GM18508 (cell line): ENCODE data around the gene ZNF516.
"Not testable (repeated sequence)": the region's sequence is repeated elsewhere in the genome, so short reads cannot be mapped to it uniquely, and the experiment has no call there.

ENCODE experiments used
- ATAC-seq: cut with Tn5 transposase; IDR thresholded peaks from one replicate; pipeline ENCODE4 v1.9.1; 2021; ENCODE audit warnings: moderate number of reproducible peaks; ENCODE audit not compliant: insufficient read depth, unreplicated experiment

ZNF516 gene, protein sequence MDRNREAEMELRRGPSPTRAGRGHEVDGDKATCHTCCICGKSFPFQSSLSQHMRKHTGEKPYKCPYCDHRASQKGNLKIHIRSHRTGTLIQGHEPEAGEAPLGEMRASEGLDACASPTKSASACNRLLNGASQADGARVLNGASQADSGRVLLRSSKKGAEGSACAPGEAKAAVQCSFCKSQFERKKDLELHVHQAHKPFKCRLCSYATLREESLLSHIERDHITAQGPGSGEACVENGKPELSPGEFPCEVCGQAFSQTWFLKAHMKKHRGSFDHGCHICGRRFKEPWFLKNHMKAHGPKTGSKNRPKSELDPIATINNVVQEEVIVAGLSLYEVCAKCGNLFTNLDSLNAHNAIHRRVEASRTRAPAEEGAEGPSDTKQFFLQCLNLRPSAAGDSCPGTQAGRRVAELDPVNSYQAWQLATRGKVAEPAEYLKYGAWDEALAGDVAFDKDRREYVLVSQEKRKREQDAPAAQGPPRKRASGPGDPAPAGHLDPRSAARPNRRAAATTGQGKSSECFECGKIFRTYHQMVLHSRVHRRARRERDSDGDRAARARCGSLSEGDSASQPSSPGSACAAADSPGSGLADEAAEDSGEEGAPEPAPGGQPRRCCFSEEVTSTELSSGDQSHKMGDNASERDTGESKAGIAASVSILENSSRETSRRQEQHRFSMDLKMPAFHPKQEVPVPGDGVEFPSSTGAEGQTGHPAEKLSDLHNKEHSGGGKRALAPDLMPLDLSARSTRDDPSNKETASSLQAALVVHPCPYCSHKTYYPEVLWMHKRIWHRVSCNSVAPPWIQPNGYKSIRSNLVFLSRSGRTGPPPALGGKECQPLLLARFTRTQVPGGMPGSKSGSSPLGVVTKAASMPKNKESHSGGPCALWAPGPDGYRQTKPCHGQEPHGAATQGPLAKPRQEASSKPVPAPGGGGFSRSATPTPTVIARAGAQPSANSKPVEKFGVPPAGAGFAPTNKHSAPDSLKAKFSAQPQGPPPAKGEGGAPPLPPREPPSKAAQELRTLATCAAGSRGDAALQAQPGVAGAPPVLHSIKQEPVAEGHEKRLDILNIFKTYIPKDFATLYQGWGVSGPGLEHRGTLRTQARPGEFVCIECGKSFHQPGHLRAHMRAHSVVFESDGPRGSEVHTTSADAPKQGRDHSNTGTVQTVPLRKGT

DNA sequence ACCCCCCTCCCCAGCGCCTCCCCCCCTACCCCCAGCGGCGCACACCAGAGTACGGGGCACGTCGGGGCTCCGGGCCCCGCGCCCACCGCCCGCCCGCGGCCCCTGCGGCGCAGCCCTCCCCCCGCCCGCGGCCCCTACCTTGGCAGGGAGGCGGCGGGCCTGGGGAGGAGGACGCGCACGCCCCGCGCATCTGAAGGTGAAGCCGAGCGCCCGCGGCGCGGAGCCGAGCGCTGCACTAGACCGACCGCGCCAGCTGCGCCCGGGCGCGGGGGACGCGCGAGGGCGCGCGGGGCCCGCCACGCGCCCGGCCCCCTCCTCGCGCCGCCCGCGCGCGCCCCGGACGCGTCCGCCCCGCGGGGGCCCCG, at the start of gene ZNF516:
TSS of gene ZNF516 (minus strand) at position 237 of the 365 bp plus-strand sequence. CDS start 52,188 bp downstream, outside the sequence.
- no peak for ATAC-seq

DNA sequence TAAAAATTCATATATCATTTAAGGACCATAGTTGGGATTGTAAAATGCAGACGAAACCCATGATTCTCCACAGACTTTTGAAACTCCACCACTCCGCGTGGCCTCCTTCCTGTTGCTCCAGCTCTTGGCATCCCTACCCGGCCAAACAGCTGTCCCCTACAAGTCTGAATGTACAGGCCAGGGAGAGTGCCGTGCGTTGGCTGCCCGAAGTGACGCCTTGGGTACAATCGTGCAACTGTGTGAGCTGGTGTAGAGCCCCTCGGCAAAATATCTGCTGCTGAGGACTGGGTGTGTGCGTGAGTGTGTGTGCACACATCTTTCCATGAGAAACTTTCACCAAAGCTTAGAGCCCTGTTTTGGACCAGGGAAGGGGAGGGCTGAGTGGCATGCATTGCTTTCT, 43.8 kb upstream of the ZNF516 start:
- no peak for ATAC-seq

DNA sequence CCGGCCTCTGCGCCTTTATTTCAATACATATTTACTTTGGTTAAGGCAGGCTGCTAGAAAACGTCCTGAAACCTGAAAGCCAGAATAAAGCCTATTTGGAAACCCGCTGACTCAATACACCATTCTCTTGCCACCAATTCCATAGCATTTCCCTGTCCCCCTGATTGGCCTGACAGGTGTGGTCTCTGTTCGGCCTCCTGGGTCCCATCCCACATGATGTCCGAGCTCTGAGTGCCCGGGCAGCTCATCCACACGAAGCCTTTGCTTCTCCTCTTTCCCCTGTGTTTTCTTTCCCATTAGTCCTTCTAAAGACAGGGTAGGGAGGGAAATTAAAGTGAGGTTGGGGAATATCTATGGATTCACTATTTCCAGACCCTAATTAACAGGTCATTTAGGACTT, 42.6 kb upstream of the ZNF516 start:
- no peak for ATAC-seq

DNA sequence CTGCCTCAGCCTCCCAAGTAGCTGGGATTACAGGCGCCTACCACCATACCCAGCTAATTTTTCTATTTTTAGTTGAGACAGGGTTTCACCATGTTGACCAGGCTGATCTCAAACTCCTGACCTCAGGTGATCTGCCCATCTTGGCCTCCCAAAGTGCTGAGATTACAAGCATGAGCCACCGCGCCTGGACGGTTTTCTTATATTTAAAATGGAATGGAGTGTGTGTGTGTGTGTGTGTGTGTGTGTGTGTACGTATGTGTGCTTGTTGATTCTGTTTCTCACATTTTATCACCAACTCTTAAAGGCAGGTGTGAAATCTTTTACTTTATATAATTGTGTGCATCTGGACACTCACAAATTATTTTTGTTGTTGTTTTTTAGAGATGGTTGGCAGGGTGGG, 41.6 kb upstream of the ZNF516 start:
- not testable (repeated sequence) for ATAC-seq

DNA sequence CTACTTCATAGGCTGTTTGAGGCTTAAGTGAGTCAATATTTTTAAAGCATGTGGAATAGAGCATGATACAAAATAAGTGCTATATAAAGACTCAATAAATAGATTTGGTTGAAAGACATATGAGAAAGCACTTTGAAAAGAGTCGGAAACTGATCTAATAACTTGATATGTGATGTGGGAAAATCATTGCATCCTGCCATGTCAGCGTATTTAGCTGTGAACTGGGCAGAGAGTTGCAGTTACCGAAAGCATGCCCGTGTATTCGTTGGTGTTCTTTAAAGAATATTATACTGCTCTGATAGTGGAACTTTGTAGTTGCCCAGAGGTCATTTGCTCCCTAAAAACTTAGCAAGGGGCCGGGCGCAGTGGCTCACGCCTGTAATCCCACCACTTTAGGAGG, 37.8 kb upstream of the ZNF516 start:
- ATAC-seq: no peak

DNA sequence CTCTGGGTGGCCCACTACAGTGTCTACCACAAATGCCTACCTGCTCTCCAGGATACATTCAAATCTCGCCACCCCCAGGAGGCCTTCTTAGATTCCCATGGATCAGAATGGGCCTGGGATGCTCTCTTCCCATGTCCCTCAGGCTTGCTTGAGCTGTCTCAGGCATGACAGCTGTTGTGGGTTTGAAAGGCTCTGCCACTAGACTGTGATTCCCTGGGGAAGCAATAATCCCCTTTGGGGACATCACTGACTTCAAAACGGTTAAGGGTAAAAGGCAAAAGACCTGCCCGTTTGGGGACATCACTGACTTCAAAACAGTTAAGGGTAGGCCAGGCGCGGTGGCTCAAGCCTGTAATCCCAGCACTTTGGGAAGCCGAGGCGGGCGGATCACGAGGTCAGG, 35.8 kb upstream of the ZNF516 start:
- no peak for ATAC-seq

DNA sequence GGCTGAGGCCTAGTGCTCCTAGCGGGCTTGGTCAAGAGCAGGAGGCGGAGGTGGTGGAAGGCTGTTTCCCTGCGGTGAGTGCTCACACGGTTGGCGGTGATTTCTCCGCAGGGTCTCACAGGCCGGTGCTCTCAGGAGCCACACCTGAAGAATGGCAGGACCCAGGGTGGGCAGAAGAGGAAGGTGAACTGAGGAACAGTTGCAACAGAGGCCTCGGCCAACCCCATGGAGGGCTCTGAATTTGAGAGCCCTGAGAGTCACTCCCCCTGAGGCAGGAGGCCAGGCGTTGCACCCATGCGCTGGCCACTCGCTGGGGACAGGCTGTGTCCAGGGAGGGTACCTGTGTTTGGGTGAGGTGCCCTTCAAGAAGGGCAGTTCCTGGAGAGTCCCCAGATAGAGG, 35.3 kb upstream of the ZNF516 start:
- ATAC-seq: no peak

DNA sequence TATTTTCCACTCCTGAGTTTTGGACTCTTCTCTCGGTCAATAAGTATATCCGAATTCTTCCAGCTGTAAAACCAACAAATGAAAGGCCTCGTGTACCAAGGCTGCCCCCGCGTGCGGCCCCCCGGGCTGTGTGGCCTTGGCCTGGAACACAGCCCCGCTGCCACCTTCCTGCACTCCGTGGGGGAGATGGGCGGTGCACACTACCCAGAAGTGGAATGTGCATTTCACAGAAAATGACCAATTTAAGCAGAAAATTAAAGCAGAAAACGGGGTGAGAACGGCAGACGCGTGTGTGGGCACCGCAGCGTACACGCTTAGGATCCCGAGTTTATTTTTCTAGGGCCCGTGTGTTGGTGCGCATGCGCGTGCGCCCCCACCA, 34.4 kb upstream of the ZNF516 start:
- ATAC-seq: no peak

DNA sequence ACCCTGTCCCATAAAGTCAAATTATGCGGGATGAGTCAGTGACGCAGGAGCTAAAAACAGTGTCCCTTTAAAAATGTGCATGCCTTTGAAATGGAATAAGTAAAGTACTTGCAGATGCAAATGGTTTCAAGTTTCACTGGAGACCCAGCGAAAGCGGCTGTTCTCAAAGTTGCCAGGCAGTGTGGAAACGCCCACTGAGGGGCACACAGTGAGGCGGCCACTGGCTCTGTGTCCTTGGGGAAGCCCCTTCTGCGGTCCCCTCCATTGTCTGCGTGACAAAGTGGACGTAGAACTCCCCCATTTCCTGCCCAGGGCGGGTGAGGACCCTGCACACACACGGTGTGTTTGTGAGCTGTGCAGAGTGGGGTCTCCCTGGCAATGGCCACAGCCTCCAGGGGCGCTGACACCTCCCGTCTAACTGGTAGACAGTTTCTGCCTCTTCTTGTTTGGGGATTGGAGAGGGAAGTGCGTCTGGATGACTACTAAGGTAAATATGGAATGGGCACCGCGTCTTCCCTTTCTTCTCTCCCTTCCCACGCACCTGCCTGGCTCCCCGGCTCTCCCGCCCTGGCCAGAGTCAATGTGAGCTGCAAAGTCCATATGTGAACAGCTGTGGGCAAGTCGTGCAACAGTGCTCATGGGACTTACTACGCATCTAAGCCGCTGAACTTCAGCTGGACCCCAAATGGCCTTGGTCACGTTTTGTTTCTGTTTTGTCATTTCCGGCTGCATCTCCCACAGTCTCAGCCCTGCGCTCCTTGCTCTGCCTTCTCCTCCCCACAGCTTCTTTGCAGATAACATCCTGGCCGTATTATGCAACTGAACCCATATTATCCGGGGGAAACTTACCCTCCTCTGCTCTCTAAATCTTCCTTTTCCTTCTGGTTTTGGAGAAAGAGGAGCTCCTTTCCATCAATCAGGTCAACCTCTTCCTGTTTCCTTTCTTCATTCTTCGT, 33.7 kb upstream of the ZNF516 start:
- ATAC-seq: no peak

DNA sequence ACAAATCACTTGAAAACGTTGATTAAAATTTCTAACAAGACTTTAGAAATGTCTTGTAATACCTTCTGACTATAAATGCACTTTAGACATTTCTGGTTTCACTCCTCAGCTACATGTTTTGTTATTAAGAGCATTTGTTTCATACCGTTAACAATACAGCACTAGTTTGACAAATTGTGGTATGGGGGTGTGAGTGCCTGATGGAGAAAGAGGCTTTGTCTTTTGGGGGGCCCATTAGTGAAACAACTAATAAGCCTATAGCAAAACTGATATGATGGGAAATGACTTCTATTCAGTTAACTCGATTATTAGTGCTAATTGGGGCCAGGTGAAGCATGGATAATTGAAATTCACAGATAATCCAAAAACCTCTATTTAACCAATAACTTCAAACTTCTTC, 30.9 kb upstream of the ZNF516 start:
- ATAC-seq: no peak

DNA sequence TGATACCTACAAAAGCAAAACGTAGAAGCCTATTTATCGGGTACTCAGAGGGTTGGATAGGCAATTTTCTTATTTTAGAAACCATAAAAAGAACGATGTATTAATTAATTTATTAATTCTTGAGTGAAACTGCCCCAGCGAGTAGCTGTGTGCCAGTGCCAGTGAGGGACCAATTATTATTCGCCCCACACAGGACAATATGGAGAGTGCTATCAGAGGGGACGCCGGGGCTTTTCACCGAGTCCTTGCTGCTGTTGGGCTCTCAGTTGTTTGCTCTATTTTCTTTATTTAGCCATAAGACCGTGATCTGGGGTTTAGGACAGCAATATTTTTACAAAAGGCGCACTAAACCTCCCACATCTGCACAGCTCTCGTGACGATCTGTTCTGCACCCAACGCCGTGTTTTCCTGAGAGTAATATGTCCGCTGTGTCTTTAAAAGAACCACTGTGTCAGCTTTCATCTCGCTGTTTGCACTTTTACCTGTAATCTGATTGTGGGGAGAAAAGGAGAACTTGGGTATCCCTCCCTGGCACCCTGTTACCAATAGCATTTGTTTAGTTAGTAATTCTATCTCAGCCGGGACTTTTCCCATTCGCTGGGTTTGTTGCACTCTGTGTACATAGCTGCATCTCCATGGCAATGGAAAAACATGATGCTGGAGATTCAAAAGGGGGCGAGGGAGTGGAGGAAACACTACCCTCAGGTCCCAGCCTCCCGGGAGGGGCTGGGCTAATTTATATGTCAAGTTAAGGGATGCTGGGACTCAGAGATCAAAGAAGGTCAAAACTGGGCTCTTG, 30.1 kb upstream of the ZNF516 start:
- ATAC-seq: no peak

DNA sequence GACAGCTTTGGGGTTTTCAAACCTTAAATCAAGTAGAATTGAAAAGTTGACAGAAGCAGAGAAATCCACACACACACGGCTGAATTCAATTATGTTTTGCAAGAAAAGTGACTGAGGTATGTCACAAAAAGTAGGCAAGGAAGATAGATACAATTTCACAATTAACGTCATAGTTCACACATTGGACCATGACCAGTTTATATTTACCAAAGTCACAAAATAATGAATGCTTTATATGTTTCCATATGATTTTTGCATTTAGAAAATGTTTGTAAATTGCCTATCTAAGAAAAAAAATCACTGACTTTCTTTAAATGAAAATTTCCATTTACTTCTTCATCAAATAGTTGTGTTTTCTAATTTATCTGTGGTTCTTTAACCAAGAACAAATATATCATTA, 29.4 kb upstream of the ZNF516 start:
- no peak for ATAC-seq

DNA sequence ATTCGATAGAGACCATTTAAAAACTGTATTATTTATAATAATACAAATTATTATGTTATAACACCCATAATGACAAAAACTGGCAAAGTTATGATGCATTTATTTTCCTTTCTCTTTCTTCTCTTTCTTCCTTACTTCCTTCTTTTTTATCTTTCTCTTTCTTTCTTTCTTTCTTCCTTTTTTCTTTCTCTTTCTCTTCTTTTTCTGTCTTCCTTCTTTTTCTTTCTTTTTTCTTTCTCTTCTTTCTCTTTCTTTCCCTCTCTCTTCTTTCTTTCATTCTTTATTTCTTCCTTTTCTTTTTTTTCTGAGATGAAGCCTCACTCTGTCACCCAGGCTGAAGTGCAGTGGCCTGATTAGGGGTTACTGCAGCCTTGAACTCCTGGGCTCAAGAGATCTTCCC, 27.5 kb upstream of the ZNF516 start:
- ATAC-seq: no peak

DNA sequence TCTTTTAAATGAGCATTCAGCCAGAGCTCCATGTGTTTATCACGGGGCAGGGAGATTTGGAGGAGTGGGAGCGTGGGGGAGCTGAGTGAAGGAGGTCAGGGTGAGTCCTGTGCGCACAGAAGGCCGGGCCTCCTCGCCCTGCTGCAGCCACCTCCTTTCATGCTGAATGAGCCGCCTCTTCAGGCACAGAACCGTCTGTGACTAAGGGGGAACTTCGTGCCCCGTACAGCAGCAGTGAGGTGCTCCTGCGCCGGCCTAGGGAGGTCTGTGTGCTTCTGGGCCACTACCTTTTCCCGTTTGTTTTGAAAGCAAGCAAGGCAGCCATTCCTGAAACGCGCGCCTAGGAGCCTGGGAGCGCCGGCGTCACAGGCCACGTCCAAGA, 27.1 kb upstream of the ZNF516 start:
- ATAC-seq: no peak

DNA sequence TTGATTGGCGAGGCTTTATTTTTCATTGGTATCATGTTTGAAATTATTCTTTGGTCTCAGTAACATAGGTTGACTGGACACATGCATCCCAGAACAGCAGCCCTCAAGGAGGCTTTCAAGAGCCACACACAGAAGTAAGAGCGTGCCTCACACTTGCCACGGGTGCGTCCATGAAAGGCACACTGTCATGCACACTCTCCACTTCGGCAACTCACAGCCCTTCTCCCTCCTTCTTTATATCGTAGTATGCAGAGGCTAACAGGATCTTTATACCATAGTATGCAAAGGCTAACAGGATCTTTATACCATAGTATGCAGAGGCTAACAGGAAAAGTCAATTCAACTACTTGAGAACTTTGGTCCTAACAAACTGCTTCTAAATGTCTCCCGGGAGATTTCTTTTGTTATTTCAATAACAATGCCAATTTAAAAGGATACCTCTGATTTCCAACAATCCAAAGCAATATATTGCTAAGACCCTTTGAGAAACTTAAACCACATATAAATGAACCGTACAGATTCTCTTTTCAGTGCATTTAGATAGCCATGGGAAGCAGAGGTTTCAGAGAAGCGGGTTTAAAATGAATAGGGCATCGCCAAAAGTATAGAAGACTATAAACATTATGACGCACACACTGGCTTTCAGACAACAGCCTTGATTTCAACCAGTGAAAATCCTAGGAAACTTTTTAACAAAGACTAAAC, 26.5 kb upstream of the ZNF516 start:
- no peak for ATAC-seq

DNA sequence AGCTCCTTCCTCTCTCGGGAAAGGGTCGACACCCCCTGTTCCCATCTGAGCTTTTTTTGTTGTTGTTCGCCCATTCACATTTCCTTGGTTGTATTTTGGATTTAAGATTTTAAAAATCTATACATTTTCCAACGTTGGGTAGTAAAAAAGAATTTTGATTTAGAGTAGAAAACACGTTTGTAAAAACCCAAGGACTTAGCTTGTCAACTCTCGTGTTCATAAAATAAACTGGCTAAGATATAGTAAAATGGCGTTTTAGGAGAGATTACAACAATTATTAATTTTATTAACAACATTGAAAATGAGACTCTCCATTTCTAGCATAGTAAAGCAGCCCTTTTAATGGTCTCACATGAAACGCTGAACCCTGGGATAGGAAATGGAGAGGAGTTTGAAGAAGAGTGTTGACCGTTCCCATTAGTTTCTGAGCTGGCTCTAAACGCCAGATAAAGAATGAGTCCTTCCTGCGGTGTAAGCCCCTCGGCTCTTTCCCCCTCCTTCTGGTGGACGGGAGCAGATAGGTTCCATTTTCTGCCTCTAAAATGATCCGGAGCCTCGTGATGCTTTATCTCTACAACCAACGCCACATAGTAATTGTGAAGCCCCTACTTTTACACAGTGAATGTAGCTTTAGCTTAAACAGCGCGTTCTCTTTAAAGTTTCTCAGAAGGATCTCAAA, 24.0 kb upstream of the ZNF516 start:
- ATAC-seq: no peak

DNA sequence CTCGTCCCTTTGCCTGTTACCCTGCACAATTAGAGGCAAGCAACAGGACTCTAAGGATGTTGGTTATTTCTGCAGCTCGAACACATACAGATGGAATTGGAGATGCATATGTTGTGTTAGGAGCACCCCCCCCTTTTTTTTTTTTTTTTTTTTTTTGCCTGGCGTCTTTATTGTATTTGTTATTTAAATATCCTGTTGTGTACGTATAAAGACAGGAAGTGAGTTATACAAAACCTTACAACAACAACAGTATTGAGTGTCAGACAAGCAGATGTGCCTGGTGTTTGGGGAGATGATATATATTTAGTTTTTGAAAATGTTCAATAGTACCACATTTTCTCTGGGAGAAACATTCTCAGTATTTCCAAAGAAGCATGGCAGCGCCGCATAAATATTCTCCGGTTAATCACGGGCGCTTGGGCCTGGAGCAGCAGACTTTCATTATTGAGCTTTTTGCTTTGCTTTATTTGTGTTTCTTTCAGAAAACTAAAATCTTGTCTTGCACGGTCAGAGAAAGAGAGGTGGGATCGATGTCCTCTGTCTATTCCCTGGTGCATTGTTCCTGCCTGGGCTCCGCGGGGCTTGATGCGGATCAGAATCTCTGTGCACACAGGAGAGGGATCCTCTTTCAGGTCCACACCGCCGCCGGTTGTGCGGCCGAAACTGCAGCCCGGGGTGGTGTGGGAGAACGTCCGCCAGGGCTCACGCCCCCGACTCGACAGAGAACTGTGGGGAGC, 23.2 kb upstream of the ZNF516 start:
- no peak for ATAC-seq
